HG03097 (cell line): ENCODE results near the gene FAM162B.
"Not testable (repeated sequence)": the region's sequence is repeated elsewhere in the genome, so short reads cannot be mapped to it uniquely, and the experiment has no call there.

Experiments used
- ATAC-seq: cut with Tn5 transposase; IDR thresholded peaks from one replicate; pipeline ENCODE4 v1.9.1; 2021; ENCODE audit not compliant: unreplicated experiment, low FRiP score

The FAM162B gene

DNA sequence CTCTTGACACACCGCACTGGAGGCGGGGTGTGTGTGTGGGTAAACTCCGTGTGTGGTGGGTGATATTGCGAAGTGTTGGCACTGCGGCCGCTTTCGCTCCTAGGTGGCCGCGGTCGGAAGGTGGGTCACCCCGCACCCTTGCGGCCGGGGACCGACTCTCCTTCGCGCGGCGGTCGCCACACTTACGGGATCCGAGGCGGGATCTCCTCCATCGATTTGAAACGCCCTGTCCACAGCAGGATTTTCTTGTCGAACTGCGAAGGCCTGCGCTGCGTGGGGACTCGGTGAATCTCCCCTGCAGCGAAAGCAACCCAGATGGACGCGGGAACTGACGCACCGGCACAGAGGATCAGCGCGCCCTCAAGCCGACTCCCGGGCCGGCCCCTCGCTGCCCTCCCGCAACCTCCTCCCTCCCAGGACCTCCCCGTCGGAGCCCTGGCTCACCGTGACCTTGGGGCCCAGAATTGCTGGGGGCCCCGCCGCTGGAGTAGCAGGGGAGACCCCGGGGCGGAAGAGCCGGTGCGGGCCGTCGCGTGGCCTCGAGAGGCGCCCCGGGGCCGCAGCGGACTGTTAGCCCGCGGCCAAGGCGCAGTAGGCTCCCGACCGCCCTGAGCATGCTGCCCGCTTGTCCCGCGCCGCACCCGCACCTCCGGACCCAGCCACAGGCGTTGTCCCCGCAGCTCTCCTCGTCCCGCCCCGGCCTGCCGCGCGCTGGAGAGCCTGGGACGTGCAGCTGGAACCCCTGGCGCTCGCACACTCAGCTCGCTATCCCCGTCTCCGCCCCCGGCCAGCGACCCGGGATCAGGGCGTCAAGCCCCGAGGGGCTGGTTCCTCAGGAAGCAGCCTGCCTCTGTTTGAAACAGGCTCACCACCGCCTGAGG, at the start of gene FAM162B:
TSS of gene FAM162B (minus strand) at position 759 of the 881 bp plus-strand sequence. CDS start at position 616, 143 bp downstream.
- no peak for ATAC-seq

DNA sequence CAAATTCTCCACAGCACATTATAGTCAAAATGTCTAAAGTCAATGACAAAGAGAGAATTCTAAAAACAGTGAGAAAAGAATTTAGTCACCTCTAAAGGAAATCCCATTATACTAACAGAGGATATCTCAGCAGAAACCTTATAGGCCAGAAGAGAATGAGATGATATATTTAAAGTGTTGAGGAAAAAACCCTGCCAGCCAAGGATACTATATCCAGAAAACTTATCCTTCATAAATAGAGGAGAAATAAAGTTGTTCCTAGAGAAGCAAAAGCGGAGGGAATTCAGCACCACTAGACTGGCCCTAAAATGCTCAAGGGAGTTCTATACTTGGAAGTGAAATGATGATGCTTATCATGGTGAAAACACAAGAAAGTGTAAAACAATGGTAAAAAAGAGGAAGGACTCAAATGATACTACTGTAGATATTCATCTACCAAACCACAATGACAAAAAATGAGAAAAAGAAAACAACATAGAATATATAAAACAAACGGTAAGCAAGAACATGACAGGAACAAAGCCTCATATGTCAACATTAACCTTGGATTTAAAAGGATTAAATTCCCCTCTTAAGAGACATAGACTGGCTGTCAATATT, 46.6 kb upstream of the FAM162B start:
- ATAC-seq = no peak

DNA sequence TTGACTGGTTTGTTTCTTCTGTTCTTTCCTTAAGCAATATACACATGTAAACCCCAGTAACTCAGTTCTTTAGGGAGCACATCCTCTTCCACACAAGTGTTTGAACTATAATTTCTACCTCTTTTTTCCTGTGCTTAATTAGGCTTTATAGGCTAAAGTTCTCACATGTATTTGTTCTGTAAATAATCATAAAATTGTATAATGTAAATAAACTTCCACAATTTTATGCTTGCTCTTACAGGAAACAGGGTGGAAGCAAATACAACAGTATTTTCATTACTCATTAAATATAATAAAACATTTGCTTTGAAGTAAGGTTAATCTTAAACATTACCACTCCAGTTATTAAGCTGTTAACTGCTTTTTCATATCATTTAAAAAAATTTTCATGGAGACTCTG, 36.5 kb upstream of the FAM162B start:
- ATAC-seq = no peak

GRCh38 chr6:116799945-116800344, 34.4 kb upstream of the FAM162B start:
- ATAC-seq = no peak

DNA sequence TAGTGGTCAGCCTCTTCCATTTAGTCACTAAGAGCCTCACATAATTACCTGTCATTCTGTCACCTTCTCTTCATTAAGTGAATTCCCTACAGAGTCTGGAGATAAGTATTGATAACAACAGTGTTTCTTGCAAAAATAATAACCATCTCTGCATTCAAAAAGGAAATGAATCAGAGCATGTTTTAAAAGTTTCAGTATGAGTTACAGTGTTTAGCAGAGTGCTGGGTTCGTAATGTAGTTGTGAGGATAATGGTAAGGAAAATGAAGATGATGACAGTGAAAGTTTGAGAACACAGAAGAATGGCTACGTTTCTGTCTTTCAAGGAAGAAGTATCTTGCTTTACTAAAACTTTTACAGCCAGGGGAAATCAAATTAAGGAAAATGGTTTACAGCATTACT, 32.1 kb upstream of the FAM162B start:
- no peak for ATAC-seq

DNA sequence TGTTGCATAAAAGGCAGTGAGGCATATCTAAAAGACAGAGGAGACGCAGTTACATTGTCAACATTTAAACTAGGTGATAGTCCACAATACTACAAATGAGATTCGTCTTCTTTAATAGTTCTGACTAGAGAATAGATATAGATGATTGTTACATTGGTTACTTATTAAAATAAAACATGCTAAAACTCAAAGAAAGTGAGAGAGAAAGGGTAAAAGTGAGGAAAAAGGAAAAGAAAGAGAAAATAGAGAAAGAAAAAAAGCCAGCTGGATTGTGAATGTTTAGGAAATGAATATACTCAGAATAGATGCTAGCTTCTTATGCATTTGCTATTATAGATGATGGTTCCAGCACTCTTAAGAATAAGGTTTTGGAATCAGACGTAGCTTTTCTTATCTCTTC, 27.7 kb upstream of the FAM162B start:
- no peak for ATAC-seq

GRCh38 chr6:116783852-116784251, 18.3 kb upstream of the FAM162B start:
- no peak for ATAC-seq

- ATAC-seq = no peak
Measured at GRCh38 chr6:116779573-116780164, 14.2 kb upstream of the FAM162B start.

- no peak for ATAC-seq
Measured at GRCh38 chr6:116773886-116774285, 8.4 kb upstream of the FAM162B start.

DNA sequence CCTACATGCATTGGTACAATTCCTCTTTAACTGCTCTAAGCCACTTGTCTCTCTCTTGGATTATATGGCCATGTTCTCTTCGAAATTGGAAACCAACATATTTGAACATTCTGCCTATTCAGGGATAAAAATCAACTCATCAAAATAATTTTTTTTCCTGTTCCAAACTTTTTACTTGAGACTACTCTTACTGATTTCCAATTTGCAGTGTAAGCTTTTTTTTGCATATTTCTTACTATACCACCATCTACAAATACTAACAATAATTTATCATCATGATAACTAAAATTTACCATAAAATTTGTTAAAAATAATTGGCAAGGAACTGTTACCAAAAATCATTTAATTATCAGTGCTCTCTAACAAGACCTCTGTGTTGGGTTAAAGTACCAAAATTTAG, 6.9 kb upstream of the FAM162B start:
- ATAC-seq = no peak

- ATAC-seq = no peak
Measured at GRCh38 chr6:116767715-116768114, 2.2 kb upstream of the FAM162B start.

DNA sequence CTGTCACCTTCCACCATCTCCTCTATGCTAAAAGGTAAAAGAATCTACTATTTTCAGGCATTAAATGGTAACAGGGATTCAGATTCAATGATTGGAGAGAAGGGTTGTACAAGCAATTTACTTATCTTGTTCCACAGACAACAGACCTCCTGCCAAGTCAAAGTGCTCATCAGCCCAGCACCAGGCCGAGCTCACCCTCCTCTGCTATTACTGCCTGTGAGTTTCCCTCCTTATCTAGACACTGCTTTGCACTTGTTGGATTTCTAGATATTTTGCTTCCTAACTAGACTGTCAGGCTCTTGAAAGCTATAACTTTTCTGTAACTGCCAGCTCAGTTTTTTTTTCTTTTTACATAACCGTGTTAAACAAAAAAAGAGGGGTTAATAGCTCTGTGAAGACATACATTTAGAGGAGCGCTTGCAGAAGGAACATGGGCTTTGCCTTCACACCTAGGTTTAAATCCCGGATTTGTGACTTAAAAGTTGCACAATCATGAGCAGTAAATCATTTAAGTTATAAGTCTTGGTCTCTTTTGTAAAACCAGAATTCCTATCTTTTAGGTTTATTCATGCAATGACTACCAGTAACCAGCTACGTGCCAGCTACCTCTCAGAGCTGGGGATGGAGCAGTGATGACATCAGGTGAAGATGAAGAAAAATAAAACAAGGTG, 1.1 kb upstream of the FAM162B start:
- no peak for ATAC-seq

DNA sequence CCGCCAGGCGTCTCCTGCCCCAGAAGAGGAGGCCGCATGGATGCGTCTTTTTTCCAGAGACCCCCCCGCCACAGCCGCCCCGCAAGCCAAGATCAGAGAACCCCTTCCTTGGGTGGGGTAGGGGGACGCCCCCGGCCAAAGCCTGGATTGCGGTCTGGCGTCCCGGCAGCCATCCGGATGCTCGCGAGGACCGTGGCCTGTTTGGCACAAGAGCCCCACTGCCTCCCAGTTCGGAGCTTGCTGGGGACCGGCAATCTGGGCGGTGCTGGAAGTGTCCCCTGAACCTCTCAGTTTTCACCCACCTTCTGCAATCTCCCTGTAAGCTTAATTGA, 924 bp downstream of the FAM162B start:
- ATAC-seq = no peak

- ATAC-seq = no peak
Measured at GRCh38 chr6:116763906-116764628, 1.5 kb downstream of the FAM162B start.

GRCh38 chr6:116763048-116763447, 2.5 kb downstream of the FAM162B start:
- ATAC-seq = no peak

DNA sequence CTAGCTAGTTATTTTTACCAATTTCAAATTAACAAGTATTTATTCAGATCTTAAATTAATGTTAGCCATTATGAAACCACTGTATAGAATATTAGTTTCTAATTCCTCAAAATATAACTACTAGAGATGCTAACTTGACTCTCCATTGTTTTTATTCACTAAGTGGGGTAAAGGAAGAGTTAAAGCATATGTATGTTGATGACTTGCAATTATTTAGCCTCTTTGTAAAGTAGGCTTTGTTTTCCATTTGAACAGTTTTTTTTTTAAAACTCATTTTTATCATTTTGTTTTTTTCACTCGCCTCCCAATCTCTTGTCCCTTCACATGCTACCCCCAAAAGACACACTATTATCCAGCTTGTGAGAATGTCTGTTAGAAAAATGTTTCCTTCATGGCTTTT, 3.3 kb downstream of the FAM162B start:
- ATAC-seq = no peak

- no peak for ATAC-seq
Measured at GRCh38 chr6:116761779-116762178, 3.7 kb downstream of the FAM162B start.

- no peak for ATAC-seq
Measured at GRCh38 chr6:116745176-116745575, 20.3 kb downstream of the FAM162B start.

DNA sequence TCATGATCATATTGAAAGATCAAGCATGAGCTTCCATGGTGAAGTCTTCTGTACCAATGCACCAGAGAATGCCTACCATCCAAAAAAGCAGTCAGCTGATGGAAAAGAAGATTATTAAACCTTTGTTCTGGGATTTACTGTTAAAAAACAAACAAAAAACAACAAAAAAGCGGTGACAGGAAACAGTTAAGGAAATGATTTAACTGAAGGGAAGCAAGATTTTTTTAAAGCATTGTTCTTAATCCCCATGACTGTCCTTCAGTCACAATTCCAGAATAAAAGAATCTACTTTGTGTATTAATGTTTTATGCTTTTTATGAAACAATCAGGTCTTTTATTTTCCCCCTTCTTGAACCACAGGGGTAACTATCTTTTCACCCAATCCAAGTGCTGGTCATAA, 23.9 kb downstream of the FAM162B start:
- no peak for ATAC-seq

- ATAC-seq = not testable (repeated sequence)
Measured at GRCh38 chr6:116740486-116740885, 25.0 kb downstream of the FAM162B start.

DNA sequence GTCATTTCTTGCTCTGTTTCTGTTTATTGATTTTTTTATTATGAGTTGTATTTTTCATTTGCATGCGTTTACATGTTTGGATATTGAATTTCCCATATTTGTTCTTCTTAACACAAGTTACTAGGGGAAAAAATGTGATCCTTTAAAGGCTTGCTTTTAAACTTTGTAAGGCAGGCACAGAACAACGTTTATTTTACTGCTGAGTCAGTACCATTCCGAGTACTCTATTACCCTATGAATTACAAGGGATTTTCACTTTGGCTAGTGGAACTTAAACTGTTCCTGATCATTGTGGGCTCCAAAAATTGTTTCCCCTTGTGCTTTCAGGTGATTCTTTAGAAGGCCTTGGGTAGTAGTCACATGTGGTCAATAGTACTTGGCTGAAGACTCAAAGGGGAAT, 28.5 kb downstream of the FAM162B start:
- ATAC-seq = no peak
